ENCODE results near the gene AS3MT.
"Not testable (repeated sequence)": the region's sequence is repeated elsewhere in the genome, so short reads cannot be mapped to it uniquely, and the experiment has no call there.

AS3MT gene

DNA sequence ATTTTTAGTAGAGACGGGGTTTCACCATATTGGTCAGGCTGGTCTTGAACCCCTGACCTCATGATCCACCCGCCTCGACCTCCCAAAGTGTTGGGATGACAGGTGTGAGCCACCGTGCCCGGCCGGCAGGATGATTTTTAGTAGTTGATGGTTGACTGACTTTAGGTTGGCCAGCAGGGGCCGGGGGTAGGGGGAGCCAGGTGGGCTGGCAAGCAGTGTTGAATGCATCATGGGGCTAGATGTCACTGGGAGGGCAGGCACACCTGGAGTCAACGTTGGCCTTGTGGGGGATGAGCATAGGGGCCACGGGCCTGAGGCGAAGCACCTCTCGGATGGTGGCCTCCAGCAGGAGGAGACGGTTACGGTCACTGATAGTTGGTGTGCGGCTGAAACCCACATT lies 37.0 kb upstream of the AS3MT start:
- TF ChIP-seq, protein P1, sequence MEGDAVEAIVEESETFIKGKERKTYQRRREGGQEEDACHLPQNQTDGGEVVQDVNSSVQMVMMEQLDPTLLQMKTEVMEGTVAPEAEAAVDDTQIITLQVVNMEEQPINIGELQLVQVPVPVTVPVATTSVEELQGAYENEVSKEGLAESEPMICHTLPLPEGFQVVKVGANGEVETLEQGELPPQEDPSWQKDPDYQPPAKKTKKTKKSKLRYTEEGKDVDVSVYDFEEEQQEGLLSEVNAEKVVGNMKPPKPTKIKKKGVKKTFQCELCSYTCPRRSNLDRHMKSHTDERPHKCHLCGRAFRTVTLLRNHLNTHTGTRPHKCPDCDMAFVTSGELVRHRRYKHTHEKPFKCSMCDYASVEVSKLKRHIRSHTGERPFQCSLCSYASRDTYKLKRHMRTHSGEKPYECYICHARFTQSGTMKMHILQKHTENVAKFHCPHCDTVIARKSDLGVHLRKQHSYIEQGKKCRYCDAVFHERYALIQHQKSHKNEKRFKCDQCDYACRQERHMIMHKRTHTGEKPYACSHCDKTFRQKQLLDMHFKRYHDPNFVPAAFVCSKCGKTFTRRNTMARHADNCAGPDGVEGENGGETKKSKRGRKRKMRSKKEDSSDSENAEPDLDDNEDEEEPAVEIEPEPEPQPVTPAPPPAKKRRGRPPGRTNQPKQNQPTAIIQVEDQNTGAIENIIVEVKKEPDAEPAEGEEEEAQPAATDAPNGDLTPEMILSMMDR (conservative IDR thresholded peaks at IDR 0.05) = no peak
- no peak for TF ChIP-seq ZFX (IDR thresholded peaks at IDR 0.05)
- H3K27ac ChIP-seq = no peak overlapping the region

DNA sequence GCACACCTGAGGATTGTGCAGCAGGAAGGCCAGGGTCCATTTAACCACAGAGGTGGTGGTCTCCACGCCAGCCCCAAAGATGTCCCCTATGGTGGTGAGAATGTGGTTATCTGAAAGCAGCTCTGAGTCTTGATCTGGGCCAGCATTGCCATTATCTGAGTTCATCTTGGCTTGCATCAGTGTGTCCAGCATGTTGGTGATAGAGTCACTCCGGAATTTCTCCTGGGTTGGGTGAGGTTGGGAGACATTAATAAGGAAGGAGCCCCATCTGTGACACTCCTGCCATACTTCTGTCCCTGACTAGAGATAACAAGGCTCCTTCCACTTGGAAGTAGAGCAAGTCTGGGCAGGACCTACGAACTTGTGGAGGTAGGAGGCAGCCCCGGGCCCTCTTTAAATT lies 36.3 kb upstream of the AS3MT start:
- no peak overlapping the region for H3K27ac ChIP-seq
- TF ChIP-seq, protein P1 (conservative IDR thresholded peaks at IDR 0.05) = no peak
- TF ChIP-seq ZFX (IDR thresholded peaks at IDR 0.05) = no peak

DNA sequence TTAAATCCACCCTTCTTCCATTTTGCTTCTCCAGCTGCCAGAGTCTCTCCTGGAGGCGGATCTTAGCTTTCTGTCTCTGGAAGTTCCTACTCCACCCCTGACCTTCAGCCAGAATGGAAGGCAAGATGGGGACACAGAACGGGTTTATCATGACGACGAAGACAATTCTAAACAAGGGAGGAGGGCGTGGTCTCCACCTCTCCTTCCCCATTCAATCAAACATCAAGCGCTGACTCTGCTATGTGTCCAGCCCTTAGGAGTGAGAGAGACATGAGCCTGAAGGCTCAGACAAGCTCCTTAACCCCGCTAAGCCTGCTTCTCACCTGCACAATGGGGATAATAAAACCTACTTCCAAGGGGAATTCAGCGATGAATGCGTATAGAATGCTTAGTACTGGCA lies 35.1 kb upstream of the AS3MT start:
- TF ChIP-seq, protein P1 (conservative IDR thresholded peaks at IDR 0.05) = no peak
- TF ChIP-seq ZFX (IDR thresholded peaks at IDR 0.05) = no peak

DNA sequence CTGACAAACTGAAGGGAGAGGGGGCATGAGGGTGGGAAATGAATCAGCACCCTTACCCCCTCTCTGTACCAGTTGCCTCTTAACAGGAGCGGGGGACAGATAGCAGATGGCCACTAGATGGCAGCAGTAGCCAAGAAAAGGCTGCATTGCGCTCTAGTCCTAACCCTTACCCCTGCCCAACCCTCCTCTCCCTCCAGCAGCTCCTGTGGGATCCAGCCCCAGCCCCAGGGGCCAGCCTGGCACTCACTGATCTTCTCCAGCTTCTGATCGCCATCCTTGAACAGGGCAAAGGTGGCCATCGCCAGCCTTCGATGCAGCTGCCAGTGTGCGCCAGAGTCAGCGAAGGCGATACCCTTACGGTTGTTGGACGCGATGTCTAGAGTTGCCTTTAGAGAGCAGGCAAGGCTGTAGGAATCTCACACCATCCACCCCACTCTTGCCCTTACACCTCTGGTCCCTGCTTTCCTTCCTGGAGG lies 34.2 kb upstream of the AS3MT start:
- TF ChIP-seq, protein P1 (conservative IDR thresholded peaks at IDR 0.05) = peak; percentile 90
- no peak for TF ChIP-seq ZFX (IDR thresholded peaks at IDR 0.05)
- H3K27ac ChIP-seq = no peak overlapping the region

More for the DNA sequence above, 35.1 kb upstream of the AS3MT start:
- no peak overlapping the region for H3K27ac ChIP-seq

DNA sequence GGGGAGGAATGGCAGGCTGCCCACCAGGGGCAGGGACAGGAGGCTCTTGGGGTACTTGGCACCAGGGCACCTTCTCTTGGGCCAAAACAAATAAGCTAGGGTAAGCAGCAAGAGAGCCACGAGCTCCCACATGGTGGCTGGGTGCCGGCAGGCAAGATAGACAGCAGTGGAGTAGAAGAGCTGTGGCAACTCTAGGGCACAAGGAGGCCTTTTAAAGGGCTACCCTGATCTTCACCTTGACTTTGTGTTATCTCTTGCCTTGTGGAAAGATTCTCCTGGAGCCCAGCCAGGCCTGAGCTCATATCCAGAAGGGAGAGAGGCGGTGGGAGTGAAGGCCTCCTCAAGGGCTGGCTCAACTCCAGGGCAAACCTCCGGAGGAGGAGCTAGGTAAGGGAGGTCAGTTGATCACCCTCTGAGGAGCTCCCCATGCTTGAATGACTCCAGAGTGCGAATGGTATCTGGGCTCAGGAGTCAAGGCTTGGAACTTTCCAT lies 32.0 kb upstream of the AS3MT start, which contains the start of gene CYP17A1:
TSS of gene CYP17A1 (minus strand) at position 184 of the 492 bp plus-strand sequence. CDS start at position 132, 52 bp downstream.
- TF ChIP-seq, protein P1 (conservative IDR thresholded peaks at IDR 0.05) = no peak
- TF ChIP-seq ZFX (IDR thresholded peaks at IDR 0.05) = no peak
- no peak within 1 kb of the TSS for H3K27ac ChIP-seq

DNA sequence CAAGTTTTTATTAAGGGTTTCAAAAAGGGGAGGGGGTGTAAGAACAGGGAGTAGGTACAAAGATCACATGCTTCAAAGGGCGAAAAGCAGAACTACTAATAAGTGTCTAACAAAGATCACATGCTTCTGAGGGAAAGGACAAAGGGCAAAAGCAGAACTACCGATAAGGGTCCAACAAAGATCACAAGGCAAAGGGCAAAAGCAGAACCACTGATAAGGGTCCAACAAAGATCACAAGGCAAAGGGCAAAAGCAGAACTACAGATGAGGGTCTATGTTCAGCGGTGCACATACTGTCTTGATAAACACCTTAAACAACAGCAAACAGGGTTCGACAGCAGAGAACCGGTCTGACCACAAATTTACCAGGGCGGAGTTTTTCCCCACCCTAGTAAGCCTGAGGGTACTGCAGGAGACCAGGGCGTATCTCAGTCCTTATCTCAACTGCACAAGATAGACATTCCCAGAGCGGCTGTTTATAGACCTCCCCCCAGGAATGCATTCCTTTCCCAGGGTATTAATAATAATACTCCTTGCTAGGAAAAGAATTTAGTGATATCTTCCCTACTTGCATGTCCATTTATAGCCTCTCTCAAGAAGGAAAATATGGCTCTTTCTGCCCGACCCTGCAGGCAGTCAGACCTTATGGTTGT lies 30.9 kb upstream of the AS3MT start:
- H3K27ac ChIP-seq = not testable (repeated sequence)

DNA sequence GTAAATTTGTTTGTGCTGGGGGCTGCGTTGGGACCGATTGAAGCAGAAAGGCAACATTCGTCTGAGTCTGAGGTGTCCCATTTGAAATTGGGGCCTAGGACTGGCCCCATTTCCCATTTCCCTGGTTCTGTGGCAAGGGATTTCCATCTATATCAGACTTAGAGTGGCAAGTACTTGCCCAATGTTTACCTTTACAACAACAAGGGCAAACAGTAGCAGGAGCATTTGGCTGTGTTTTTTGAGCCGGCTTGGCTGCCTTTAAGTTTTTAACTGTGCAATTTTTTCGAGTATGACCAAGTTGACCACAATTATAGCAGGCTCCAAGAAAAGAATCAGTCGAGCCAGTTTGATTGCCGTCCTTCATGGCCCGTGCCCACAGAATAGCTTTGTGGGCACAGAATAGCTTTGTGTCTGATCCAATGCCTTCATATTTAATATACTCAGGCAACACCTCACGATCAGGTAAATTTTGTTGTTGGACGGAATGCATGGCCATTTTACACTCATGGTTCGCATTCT lies 27.4 kb upstream of the AS3MT start:
- no peak overlapping the region for H3K27ac ChIP-seq
- TF ChIP-seq, protein P1 (conservative IDR thresholded peaks at IDR 0.05) = no peak
- TF ChIP-seq ZFX (IDR thresholded peaks at IDR 0.05) = no peak

DNA sequence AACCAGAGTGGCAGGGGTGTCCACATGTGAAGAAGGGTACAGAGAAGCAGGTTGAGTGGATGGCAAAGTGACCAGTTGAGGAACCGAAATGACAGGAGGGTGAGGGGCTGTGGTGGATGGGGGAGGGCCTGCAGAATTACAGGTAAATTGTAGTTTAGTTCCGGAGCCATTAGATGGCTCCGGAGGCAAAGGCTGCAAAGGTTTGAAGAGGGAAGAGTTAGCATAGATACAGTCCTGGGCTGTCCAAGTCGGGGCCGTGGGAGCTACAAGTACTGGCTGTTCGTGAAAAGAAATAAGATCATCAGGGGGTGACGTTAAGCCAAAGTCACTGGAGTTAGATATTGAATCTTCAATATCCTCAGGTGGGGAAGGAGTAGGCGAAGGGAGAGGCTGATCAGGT lies 26.1 kb upstream of the AS3MT start:
- H3K27ac ChIP-seq = not testable (repeated sequence)

DNA sequence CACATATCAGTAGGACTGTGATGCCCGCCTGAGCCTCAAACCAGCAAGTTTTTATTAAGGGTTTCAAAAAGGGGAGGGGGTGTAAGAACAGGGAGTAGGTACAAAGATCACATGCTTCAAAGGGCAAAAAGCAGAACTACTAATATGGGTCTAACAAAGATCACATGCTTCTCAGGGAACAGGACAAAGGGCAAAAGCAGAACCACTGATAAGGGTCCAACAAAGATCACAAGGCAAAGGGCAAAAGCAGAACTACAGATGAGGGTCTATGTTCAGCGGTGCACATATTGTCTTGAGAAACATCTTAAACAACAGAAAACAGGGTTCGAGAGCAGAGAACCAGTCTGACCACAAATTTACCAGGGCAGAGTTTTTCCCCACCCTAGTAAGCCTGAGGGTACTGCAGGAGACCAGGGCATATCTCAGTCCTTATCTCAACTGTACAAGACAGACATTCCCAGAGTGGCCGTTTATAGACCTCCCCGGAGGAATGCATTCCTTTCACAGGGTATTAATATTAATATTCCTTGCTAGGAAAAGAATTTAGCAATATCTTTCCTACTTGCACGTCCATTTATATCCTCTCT lies 25.0 kb upstream of the AS3MT start:
- H3K27ac ChIP-seq = not testable (repeated sequence)

Measured in C4-2B (cell line).